K562 (cell line): Measurements from ENCODE around the gene NRARP. TPM values are rescaled to one million over a fixed set of nuclear protein-coding genes. Genes with fewer than 3 reads are reported as not detected.

Experiments
- ETS1 ChIP-seq: conservative IDR thresholded peaks from 2 replicates; pipeline ENCODE4 v1.6.1; 2011; ENCODE audit warnings: low read depth, mild to moderate bottlenecking, low read length; ENCODE audit not compliant: control insufficient read depth
- GATAD2A ChIP-seq: fragments of 450-650 bp; IDR thresholded peaks from 2 replicates; pipeline ENCODE4 v1.6.1; 2017
- HNRNPH1 ChIP-seq: fragments of 200-400 bp; formaldehyde crosslinking; optimal IDR thresholded peaks from 2 replicates; pipeline ENCODE3; 2017; ENCODE audit warnings: low read depth, mild to moderate bottlenecking, low read length, moderate library complexity
- MAZ ChIP-seq, 2 experiments: fragments of 450-650 bp in 1 of 2; sonication (generic) in 1 of 2; formaldehyde crosslinking; IDR thresholded peaks in 1 of 2; conservative IDR thresholded peaks in 1 of 2; 2 replicates each; pipeline versions ENCODE4 v1.4.0 to v1.5.0; 2020; ENCODE audit warnings: mild to moderate bottlenecking in 1 of 2, missing genetic modification reagents in 1 of 2
- MGA ChIP-seq: fragments of 450-650 bp; IDR thresholded peaks from 2 replicates; pipeline ENCODE4 v1.6.1; 2016; ENCODE audit warnings: mild to moderate bottlenecking, moderate library complexity
- POLR2G ChIP-seq: fragments of 200-400 bp; formaldehyde crosslinking; IDR thresholded peaks from 2 replicates; pipeline ENCODE4 v1.6.1; 2017; ENCODE audit warnings: low read depth, mild to moderate bottlenecking, antibody characterized with exemption, low read length, moderate library complexity
- TOE1 ChIP-seq, 2 experiments: fragments of 450-650 bp in 1 of 2; sonication (generic) in 1 of 2; formaldehyde crosslinking in 1 of 2; IDR thresholded peaks; 2 replicates each; pipeline versions ENCODE4 v1.7.1 to v1.8.0; 2016 to 2022; ENCODE audit warnings: borderline replicate concordance in 2 of 2, mild to moderate bottlenecking in 2 of 2, antibody characterized with exemption in 1 of 2, inconsistent platforms in 1 of 2, low read depth in 1 of 2, missing genetic modification reagents in 1 of 2, moderate library complexity in 1 of 2
- ZNF263 ChIP-seq: sonication (generic); formaldehyde crosslinking; IDR thresholded peaks from 2 replicates; pipeline ENCODE4 v1.8.0; 2022; ENCODE audit warnings: mild to moderate bottlenecking, missing genetic modification reagents, borderline replicate concordance
- polyA plus RNA-seq, 8 experiments: library from polyadenylated mRNA; depleted of rRNA in 4 of 8; stranded (reverse) in 5 of 8; unstranded in 3 of 8; fragments of >200 nt; fragmentation: Nextera tagmentation in 2 of 8; fragmentation: Illumina TruSeq in 1 of 8; extraction: Ambion mirVana in 2 of 8; extraction: Trizol in 1 of 8; gene quantifications; 2 replicates each; pipeline versions ENCODE4 v1.2.1 to v1.2.3, GENCODE V29; 2011 to 2014; ENCODE audit warnings: inconsistent platforms in 1 of 8, missing spikeins in 1 of 8
- total RNA-seq, 7 experiments: library from RNA; depleted of rRNA in 6 of 7; stranded (reverse); fragments of >200 nt in 6 of 7; fragmentation: Illumina TruSeq in 2 of 7; extraction: Trizol in 2 of 7; gene quantifications; 2 replicates each; pipeline versions ENCODE4 v1.2.1 to v1.2.3, GENCODE V29; 2011 to 2021; ENCODE audit warnings: low replicate concordance in 1 of 7

The NRARP gene
- total and polyA plus RNA-seq, 9 of the 15 experiments (the other 6 are each of a cell fraction or from before 2014, with no cell fraction given), result 2.0 to 24.5 (median 7.2) TPM; not detected in 2

- TF ChIP-seq MGA (no peak), HNRNPH1 (no peak), TOE1 (IDR thresholded peaks at IDR 0.05; ENCODE audit: borderline replicate concordance) (no peak), TOE1 (CRISPR knock-in tag; IDR thresholded peaks at IDR 0.05; ENCODE audit: borderline replicate concordance, low read depth) (no peak), POLR2G (peak; percentile 14; the same call in 1 of the 2 replicates), ZNF263 (CRISPR knock-in tag) (0 out of 2 replicates have a peak, but pooled peaks have one; percentile 9), GATAD2A (no peak), MAZ (CRISPR knock-in tag; conservative IDR thresholded peaks at IDR 0.05 in 1 of 2, IDR thresholded peaks at IDR 0.05 in 1 of 2) (no peak), ETS1 (0 out of 2 replicates have a peak, but pooled peaks have one; percentile 25)
These were observed 5.4 kb upstream of the NRARP start (continued) for GRCh38 chr9:137307255-137308056.
